ENCODE data around the gene MAGEA8. TPM values are rescaled to one million over a fixed set of nuclear protein-coding genes. Genes with fewer than 3 reads are reported as not detected.
"Not testable (repeated sequence)": the region's sequence is repeated elsewhere in the genome, so short reads cannot be mapped to it uniquely, and the experiment has no call there.

MAGEA8 gene
- total and polyA plus RNA-seq, 4 donors = not detected

DNA sequence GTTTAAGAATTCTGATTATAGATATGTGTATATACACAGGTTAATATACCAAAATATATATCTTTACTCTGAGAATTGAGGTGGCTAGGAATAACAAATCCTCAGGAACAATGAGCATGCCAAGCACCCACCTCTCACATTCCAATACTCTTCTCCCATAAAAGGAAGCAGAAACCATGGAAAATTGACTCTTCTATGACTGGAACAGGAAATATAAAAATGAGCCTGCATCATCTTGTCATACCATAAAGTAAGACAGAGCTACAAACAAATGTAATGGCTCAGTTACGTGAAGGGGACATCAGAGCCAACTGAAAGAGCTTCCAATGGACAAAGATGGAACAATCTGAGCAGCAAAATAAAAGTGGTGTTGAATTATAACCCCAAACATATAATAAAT lies 3.8 kb upstream of the MAGEA8 start:
- Histone ChIP-seq H3K27ac (ENCODE audit: low read depth in 1 of 2, low read length in 1 of 2) (no peak overlapping the region), H3K4me3 (no peak overlapping the region), H3K27me3 (ENCODE audit: control insufficient read depth in 3 of 3, insufficient read depth in 3 of 3, low read length in 2 of 3) (peaks cover 0 to 3% (median 0%) of the 10 kb centered on the region in 3 donors), H3K4me1 (ENCODE audit: control insufficient read depth in 5 of 5, insufficient read depth in 5 of 5, low read length in 5 of 5) (no peaks in the 10 kb centered on the region), H3K9me3 (ENCODE audit: control insufficient read depth in 4 of 4, insufficient read depth in 3 of 4, low read length in 3 of 4) (peaks cover 0 to 1% (median 0%) of the 10 kb centered on the region in 4 donors), H3K9ac (ENCODE audit: insufficient read depth in 1 of 2, low read length in 2 of 2) (no peak overlapping the region), H3K36me3 (ENCODE audit: control insufficient read depth in 4 of 4, insufficient read depth in 4 of 4, low read length in 4 of 4) (no peaks in the 10 kb centered on the region)
- TF ChIP-seq, protein P1, sequence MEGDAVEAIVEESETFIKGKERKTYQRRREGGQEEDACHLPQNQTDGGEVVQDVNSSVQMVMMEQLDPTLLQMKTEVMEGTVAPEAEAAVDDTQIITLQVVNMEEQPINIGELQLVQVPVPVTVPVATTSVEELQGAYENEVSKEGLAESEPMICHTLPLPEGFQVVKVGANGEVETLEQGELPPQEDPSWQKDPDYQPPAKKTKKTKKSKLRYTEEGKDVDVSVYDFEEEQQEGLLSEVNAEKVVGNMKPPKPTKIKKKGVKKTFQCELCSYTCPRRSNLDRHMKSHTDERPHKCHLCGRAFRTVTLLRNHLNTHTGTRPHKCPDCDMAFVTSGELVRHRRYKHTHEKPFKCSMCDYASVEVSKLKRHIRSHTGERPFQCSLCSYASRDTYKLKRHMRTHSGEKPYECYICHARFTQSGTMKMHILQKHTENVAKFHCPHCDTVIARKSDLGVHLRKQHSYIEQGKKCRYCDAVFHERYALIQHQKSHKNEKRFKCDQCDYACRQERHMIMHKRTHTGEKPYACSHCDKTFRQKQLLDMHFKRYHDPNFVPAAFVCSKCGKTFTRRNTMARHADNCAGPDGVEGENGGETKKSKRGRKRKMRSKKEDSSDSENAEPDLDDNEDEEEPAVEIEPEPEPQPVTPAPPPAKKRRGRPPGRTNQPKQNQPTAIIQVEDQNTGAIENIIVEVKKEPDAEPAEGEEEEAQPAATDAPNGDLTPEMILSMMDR (IDR thresholded peaks at IDR 0.05; ENCODE audit: control extremely low read depth, extremely low read depth) = no peak
- DNase-seq (no peak), ATAC-seq (ENCODE audit: insufficient read depth, low FRiP score) (no peak)
- 76 to 78% methylated on average over 1 of the region's 1 CpG for WGBS, 2 donors

DNA sequence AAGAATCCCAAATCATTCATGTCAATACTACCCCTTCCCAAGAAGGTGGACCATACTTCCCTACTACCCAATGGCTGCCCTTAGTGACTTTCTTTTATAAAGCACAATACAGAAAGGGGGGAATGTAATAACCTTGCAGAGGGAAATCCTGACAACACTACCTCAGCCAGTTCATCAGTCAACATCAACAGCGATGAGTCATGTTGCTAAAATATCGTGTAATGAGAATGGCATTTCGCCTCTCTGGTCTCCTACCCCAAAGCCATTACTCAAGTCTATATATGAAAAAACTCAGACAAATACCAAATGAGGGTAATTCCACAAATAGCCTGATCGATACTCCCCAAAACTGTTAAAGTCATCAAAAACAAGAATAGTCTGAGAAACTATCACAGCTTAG lies 3.3 kb upstream of the MAGEA8 start:
- no peak for DNase-seq
- H3K4me3 ChIP-seq = no peak overlapping the region
- TF ChIP-seq, protein P1 (IDR thresholded peaks at IDR 0.05; ENCODE audit: control extremely low read depth, extremely low read depth) = no peak
- H3K9ac ChIP-seq (ENCODE audit: insufficient read depth in 1 of 2, low read length in 2 of 2) = no peak overlapping the region
- H3K9me3 ChIP-seq (ENCODE audit: control insufficient read depth in 4 of 4, insufficient read depth in 3 of 4, low read length in 3 of 4) = peaks cover 0 to 1% (median 0%) of the 10 kb centered on the region in 4 donors
- WGBS, 2 donors = 69 to 86% methylated on average over 4 of the region's 4 CpGs
- ATAC-seq (ENCODE audit: insufficient read depth, low FRiP score) = no peak
- peaks cover 0 to 3% (median 0%) of the 10 kb centered on the region in 3 donors for H3K27me3 ChIP-seq (ENCODE audit: control insufficient read depth in 3 of 3, insufficient read depth in 3 of 3, low read length in 2 of 3)
- no peaks in the 10 kb centered on the region for H3K36me3 ChIP-seq (ENCODE audit: control insufficient read depth in 4 of 4, insufficient read depth in 4 of 4, low read length in 4 of 4)
- no peaks in the 10 kb centered on the region for H3K4me1 ChIP-seq (ENCODE audit: control insufficient read depth in 5 of 5, insufficient read depth in 5 of 5, low read length in 5 of 5)
- no peak overlapping the region for H3K27ac ChIP-seq (ENCODE audit: low read depth in 1 of 2, low read length in 1 of 2)

DNA sequence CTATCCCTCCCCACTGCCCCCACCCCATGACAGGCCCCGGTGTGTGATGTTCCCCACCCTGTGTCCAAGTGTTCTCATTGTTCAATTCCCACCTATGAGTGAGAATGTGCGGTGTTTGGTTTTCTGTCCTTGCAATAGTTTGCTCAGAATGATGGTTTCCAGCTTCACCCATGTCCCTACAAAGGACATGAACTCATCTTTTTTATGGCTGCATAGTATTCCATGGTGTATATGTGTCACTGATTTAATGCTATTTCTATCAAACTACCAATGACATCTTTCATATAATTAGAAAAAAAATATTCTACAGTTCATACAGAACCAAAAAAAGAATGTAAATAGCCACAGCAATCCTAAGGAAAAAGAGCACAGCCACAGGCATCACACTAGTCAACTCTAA lies 9.8 kb downstream of the MAGEA8 start:
- H3K4me3 ChIP-seq; H3K36me3 ChIP-seq (ENCODE audit: control insufficient read depth in 4 of 4, insufficient read depth in 4 of 4, low read length in 4 of 4); H3K4me1 ChIP-seq (ENCODE audit: control insufficient read depth in 5 of 5, insufficient read depth in 5 of 5, low read length in 5 of 5); ATAC-seq (ENCODE audit: insufficient read depth, low FRiP score); H3K9me3 ChIP-seq (ENCODE audit: control insufficient read depth in 4 of 4, insufficient read depth in 3 of 4, low read length in 3 of 4); H3K9ac ChIP-seq (ENCODE audit: insufficient read depth in 1 of 2, low read length in 2 of 2); H3K27ac ChIP-seq (ENCODE audit: low read depth in 1 of 2, low read length in 1 of 2); DNase-seq; H3K27me3 ChIP-seq (ENCODE audit: control insufficient read depth in 3 of 3, insufficient read depth in 3 of 3, low read length in 2 of 3): not testable (repeated sequence)
- 87 to 95% methylated on average over 1 to 2 of the region's 2 CpGs for WGBS, 2 donors

DNA sequence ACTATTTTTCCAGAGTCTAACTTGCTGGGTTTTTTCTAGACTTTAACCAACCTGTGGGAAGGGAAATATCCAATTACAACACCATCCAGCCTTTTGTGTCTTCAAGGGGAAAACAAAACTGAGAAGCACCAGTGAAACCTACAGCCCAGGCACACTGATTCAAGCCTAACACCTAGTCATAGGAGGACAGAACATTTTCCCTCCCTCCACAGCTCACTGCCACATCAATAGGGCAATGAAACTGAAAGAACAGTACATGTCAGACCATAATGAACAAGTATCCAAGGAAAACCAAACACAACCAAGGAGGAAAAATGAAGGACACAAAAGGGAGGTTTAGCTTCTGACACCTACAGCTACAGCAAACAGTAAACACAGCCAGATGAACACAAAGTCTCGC lies 17.6 kb downstream of the MAGEA8 start:
- H3K9me3 ChIP-seq (ENCODE audit: control insufficient read depth in 4 of 4, insufficient read depth in 3 of 4, low read length in 3 of 4) = no peaks in the 10 kb centered on the region
- TF ChIP-seq, protein P1 (IDR thresholded peaks at IDR 0.05; ENCODE audit: control extremely low read depth, extremely low read depth) = no peak
- H3K27me3 ChIP-seq (ENCODE audit: control insufficient read depth in 3 of 3, insufficient read depth in 3 of 3, low read length in 2 of 3) = no peaks in the 10 kb centered on the region
- ATAC-seq (ENCODE audit: insufficient read depth, low FRiP score) (no peak), DNase-seq (no peak)
- H3K27ac ChIP-seq (ENCODE audit: low read depth in 1 of 2, low read length in 1 of 2) = no peak overlapping the region
- no peaks in the 10 kb centered on the region for H3K4me1 ChIP-seq (ENCODE audit: control insufficient read depth in 5 of 5, insufficient read depth in 5 of 5, low read length in 5 of 5)
- no peak overlapping the region for H3K4me3 ChIP-seq
- no peak overlapping the region for H3K9ac ChIP-seq (ENCODE audit: insufficient read depth in 1 of 2, low read length in 2 of 2)
- WGBS, 2 donors = 60 to 90% methylated on average over 1 of the region's 1 CpG
- H3K36me3 ChIP-seq (ENCODE audit: control insufficient read depth in 4 of 4, insufficient read depth in 4 of 4, low read length in 4 of 4) = no peaks in the 10 kb centered on the region

Measured in lung (tissue), 12 donors.